Uterus (tissue), 4 donors: ENCODE measurements around the gene SLC47A2. TPM values are rescaled to one million over a fixed set of nuclear protein-coding genes. Genes with fewer than 3 reads are reported as not detected.
A peak's percentile ranks its signal among the peaks of the same experiment; 100 is the strongest.

Experiments
- DNase-seq, 2 donors: peaks; one replicate each; pipeline ENCODE4 v3.0.0-alpha.2; 2019 to 2020
- H3K27ac ChIP-seq, 2 donors: fragments of 200-600 bp; sonication (generic); 1 replicate in 1 of 2; 2 replicates in 1 of 2; pipeline ENCODE4 v1.5.1; 2016 to 2018
- H3K27me3 ChIP-seq, 2 donors: fragments of 200-600 bp; sonication (generic); one replicate each; pipeline ENCODE4 v1.5.1; 2018 to 2019; ENCODE audit warnings: control low read depth in 1 of 2
- H3K36me3 ChIP-seq, 2 donors: fragments of 200-600 bp; sonication (generic); one replicate each; pipeline ENCODE4 v1.5.1; 2019; ENCODE audit warnings: control low read depth in 1 of 2
- H3K4me1 ChIP-seq, 2 donors: fragments of 200-600 bp; sonication (generic); one replicate each; pipeline ENCODE4 v1.5.1; 2018 to 2019; ENCODE audit warnings: control low read depth in 1 of 2
- H3K4me3 ChIP-seq, 2 donors: fragments of 200-600 bp; sonication (generic); 1 replicate in 1 of 2; 2 replicates in 1 of 2; pipeline ENCODE4 v1.5.1; 2018 to 2019; ENCODE audit warnings: mild to moderate bottlenecking in 1 of 2
- H3K9me3 ChIP-seq, 2 donors: fragments of 200-600 bp; sonication (generic); one replicate each; pipeline ENCODE4 v1.5.1; 2019; ENCODE audit warnings: control low read depth in 1 of 2
- CTCF ChIP-seq, 4 experiments: fragments of 200-600 bp in 2 of 4; fragments of 450-650 bp in 2 of 4; sonication (generic) in 2 of 4; IDR thresholded peaks; one replicate each; pipeline ENCODE4 v1.5.1; 2016 to 2019; ENCODE audit warnings: antibody characterized with exemption in 4 of 4, mild to moderate bottlenecking in 2 of 4, moderate library complexity in 1 of 4
- POLR2A ChIP-seq, 2 donors: fragments of 450-650 bp; IDR thresholded peaks; one replicate each; pipeline ENCODE4 v1.6.1; 2016; ENCODE audit warnings: antibody characterized with exemption in 2 of 2, mild to moderate bottlenecking in 1 of 2, moderate library complexity in 1 of 2
- intact Hi-C: fragments of 100-400 bp; cut with DNase I; formaldehyde crosslinking; loops from one replicate; pipeline ENCODE4 v1.15.1; 2023; ENCODE audit warnings: low total_unique reads
- total RNA-seq, 4 donors: library from RNA; depleted of rRNA in 3 of 4; stranded (reverse); fragments of >200 nt in 3 of 4; gene quantifications; one replicate each; pipeline versions ENCODE4 v1.1.0 to v1.2.4, GENCODE V29; 2014 to 2023
- donor health status: DM: yes; HTN: yes; CAD: no.

Gene SLC47A2
- total RNA-seq, 4 donors from 2014 or later = 0.35 TPM; not detected in 3

GRCh38 chr17:19705201-19705600 lies 11.2 kb downstream of the SLC47A2 start:
- Histone ChIP-seq H3K27ac (no peak overlapping the region), H3K4me3 (no peak overlapping the region), H3K27me3 (no peaks in the 10 kb centered on the region), H3K9me3 (no peaks in the 10 kb centered on the region), H3K4me1 (peaks cover 0 to 3% of the 10 kb centered on the region in 2 donors), H3K36me3 (no peaks in the 10 kb centered on the region)
- TF ChIP-seq CTCF (IDR thresholded peaks at IDR 0.05) (no peak), POLR2A (IDR thresholded peaks at IDR 0.05) (no peak)
- DNase-seq = no peak
- intact Hi-C loops = no loop called here

- no peaks in the 10 kb centered on the region for H3K9me3 ChIP-seq
- peak overlapping the region; percentile 10 to 47 for H3K27ac ChIP-seq
- H3K4me1 ChIP-seq = peaks cover 0 to 3% of the 10 kb centered on the region in 2 donors
- H3K4me3 ChIP-seq = no peak overlapping the region
- TF ChIP-seq CTCF (IDR thresholded peaks at IDR 0.05) (no peak), POLR2A (IDR thresholded peaks at IDR 0.05) (no peak)
- H3K27me3 ChIP-seq = no peaks in the 10 kb centered on the region
- no peaks in the 10 kb centered on the region for H3K36me3 ChIP-seq
- no peak for DNase-seq
- intact Hi-C loops = no loop called here
Observed at GRCh38 chr17:19703828-19704613, 12.4 kb downstream of the SLC47A2 start.

- intact Hi-C loops = no loop called here
- Histone ChIP-seq H3K27me3 (no peaks in the 10 kb centered on the region), H3K27ac (peak overlapping the region; percentile 10 to 47), H3K4me3 (no peak overlapping the region), H3K36me3 (no peaks in the 10 kb centered on the region), H3K9me3 (no peaks in the 10 kb centered on the region), H3K4me1 (peaks cover 0 to 3% of the 10 kb centered on the region in 2 donors)
- no peak for TF ChIP-seq POLR2A (IDR thresholded peaks at IDR 0.05)
- no peak for TF ChIP-seq CTCF (IDR thresholded peaks at IDR 0.05)
- no peak for DNase-seq
Observed at GRCh38 chr17:19703106-19703827, 13.1 kb downstream of the SLC47A2 start.

GRCh38 chr17:19702217-19702641 lies 14.2 kb downstream of the SLC47A2 start:
- intact Hi-C loops = no loop called here

More at GRCh38 chr17:19702217-19702641, 14.2 kb downstream of the SLC47A2 start:
- Histone ChIP-seq H3K4me1 (peaks cover 0 to 3% of the 10 kb centered on the region in 2 donors), H3K4me3 (no peak overlapping the region), H3K9me3 (no peaks in the 10 kb centered on the region), H3K27ac (no peak overlapping the region), H3K36me3 (no peaks in the 10 kb centered on the region), H3K27me3 (no peaks in the 10 kb centered on the region)
- no peak for TF ChIP-seq CTCF (IDR thresholded peaks at IDR 0.05)
- TF ChIP-seq POLR2A (IDR thresholded peaks at IDR 0.05) = no peak
- no peak for DNase-seq
